HepG2 (cell line): Measurements from ENCODE around the gene PKD1L1. TPM values are rescaled to one million over a fixed set of nuclear protein-coding genes. Genes with fewer than 3 reads are reported as not detected.
A peak's percentile ranks its signal among the peaks of the same experiment; 100 is the strongest.

Source experiments
- ATRX ChIP-seq: sonication (generic); formaldehyde crosslinking; IDR thresholded peaks from 2 replicates; pipeline ENCODE4 v1.4.0; 2020; ENCODE audit warnings: missing genetic modification reagents, borderline replicate concordance
- BRCA1 ChIP-seq: sonication (generic); formaldehyde crosslinking; IDR thresholded peaks from 2 replicates; pipeline ENCODE4 v1.4.0; 2020; ENCODE audit warnings: missing genetic modification reagents
- ISX ChIP-seq: sonication (generic); formaldehyde crosslinking; conservative IDR thresholded peaks from 2 replicates; pipeline ENCODE4 v1.5.0; 2020; ENCODE audit warnings: missing genetic modification reagents
- MAFG ChIP-seq: sonication (generic); formaldehyde crosslinking; IDR thresholded peaks from 2 replicates; pipeline ENCODE4 v1.5.1; 2020; ENCODE audit warnings: mild to moderate bottlenecking, missing genetic modification reagents
- NCOA2 ChIP-seq: sonication (generic); formaldehyde crosslinking; IDR thresholded peaks from 2 replicates; pipeline ENCODE4 v1.8.0; 2022; ENCODE audit warnings: inconsistent platforms
- POLR2G ChIP-seq: fragments of 200-400 bp; formaldehyde crosslinking; IDR thresholded peaks from 2 replicates; pipeline ENCODE4 v1.6.1; 2018; ENCODE audit warnings: mild to moderate bottlenecking, low read depth, low read length, moderate library complexity
- RAD21 ChIP-seq: fragments of 450-650 bp; formaldehyde crosslinking; IDR thresholded peaks from 2 replicates; pipeline ENCODE4 v1.5.0; 2020; ENCODE audit warnings: mild to moderate bottlenecking
- SALL1 ChIP-seq: sonication (generic); formaldehyde crosslinking; IDR thresholded peaks from 2 replicates; pipeline ENCODE4 v1.8.0; 2022; ENCODE audit warnings: mild to moderate bottlenecking, missing genetic modification reagents
- U2AF1 ChIP-seq: fragments of 200-400 bp; formaldehyde crosslinking; optimal IDR thresholded peaks from 2 replicates; pipeline ENCODE3; 2017; ENCODE audit warnings: mild to moderate bottlenecking, low read depth, low read length
- ZNF343 ChIP-seq: sonication (generic); formaldehyde crosslinking; IDR thresholded peaks from 2 replicates; pipeline ENCODE4 v1.4.0; 2020; ENCODE audit warnings: mild to moderate bottlenecking, missing genetic modification reagents
- ZNF446 ChIP-seq: sonication (generic); formaldehyde crosslinking; IDR thresholded peaks from 2 replicates; pipeline ENCODE4 v1.5.0; 2020; ENCODE audit warnings: mild to moderate bottlenecking, missing genetic modification reagents
- ZNF605 ChIP-seq: sonication (generic); formaldehyde crosslinking; IDR thresholded peaks from 2 replicates; pipeline ENCODE4 v1.8.0; 2022; ENCODE audit warnings: mild to moderate bottlenecking, missing genetic modification reagents
- ZNF850 ChIP-seq: sonication (generic); formaldehyde crosslinking; conservative IDR thresholded peaks from 2 replicates; pipeline ENCODE4 v1.9.0; 2021; ENCODE audit warnings: mild to moderate bottlenecking, missing genetic modification reagents
- polyA plus RNA-seq, 8 experiments: library from polyadenylated mRNA; depleted of rRNA in 3 of 8; stranded (reverse) in 7 of 8; unstranded in 1 of 8; fragments of >200 nt; fragmentation: Illumina TruSeq in 4 of 8; extraction: Trizol in 4 of 8; gene quantifications; 2 replicates each; pipeline versions ENCODE4 v1.2.1 to v1.2.3, GENCODE V29; 2011 to 2016; ENCODE audit warnings: low read depth in 4 of 8, missing spikeins in 1 of 8, mixed read lengths in 1 of 8; ENCODE audit not compliant: insufficient read depth in 1 of 8
- total RNA-seq, 5 experiments: library from RNA; depleted of rRNA; stranded (reverse); fragments of >200 nt; fragmentation: Illumina TruSeq; extraction: Trizol; gene quantifications; 2 replicates each; pipeline ENCODE4 v1.2.3, GENCODE V29; 2016; ENCODE audit warnings: low read depth in 1 of 5
- TF ChIP-seq, protein P1 (sequence below): sonication (generic); formaldehyde crosslinking; conservative IDR thresholded peaks from 2 replicates; pipeline ENCODE4 v1.5.0; 2020; ENCODE audit warnings: missing genetic modification reagents
- TF ChIP-seq, protein P2 (sequence below): sonication (generic); formaldehyde crosslinking; IDR thresholded peaks from 2 replicates; pipeline ENCODE4 v1.4.0; 2020; ENCODE audit warnings: missing genetic modification reagents
- TF ChIP-seq, protein P3 (sequence below): IDR thresholded peaks from 2 replicates; pipeline ENCODE4 v1.6.1; 2016; ENCODE audit warnings: missing compliant biosample characterization, missing genetic modification reagents, borderline replicate concordance
- TF ChIP-seq, protein P4 (sequence below): sonication (generic); formaldehyde crosslinking; IDR thresholded peaks from 2 replicates; pipeline ENCODE4 v1.4.0; 2020; ENCODE audit warnings: missing genetic modification reagents, borderline replicate concordance
- TF ChIP-seq, protein P5 (sequence below): sonication (generic); formaldehyde crosslinking; IDR thresholded peaks from 2 replicates; pipeline ENCODE4 v1.5.1; 2020; ENCODE audit warnings: missing genetic modification reagents, mild to moderate bottlenecking, borderline replicate concordance

The PKD1L1 gene
- total and polyA plus RNA-seq, 2 of the 13 experiments (the other 11 are each of a cell fraction or from before 2014, with no cell fraction given) = 0.01 TPM; not detected in 1

DNA sequence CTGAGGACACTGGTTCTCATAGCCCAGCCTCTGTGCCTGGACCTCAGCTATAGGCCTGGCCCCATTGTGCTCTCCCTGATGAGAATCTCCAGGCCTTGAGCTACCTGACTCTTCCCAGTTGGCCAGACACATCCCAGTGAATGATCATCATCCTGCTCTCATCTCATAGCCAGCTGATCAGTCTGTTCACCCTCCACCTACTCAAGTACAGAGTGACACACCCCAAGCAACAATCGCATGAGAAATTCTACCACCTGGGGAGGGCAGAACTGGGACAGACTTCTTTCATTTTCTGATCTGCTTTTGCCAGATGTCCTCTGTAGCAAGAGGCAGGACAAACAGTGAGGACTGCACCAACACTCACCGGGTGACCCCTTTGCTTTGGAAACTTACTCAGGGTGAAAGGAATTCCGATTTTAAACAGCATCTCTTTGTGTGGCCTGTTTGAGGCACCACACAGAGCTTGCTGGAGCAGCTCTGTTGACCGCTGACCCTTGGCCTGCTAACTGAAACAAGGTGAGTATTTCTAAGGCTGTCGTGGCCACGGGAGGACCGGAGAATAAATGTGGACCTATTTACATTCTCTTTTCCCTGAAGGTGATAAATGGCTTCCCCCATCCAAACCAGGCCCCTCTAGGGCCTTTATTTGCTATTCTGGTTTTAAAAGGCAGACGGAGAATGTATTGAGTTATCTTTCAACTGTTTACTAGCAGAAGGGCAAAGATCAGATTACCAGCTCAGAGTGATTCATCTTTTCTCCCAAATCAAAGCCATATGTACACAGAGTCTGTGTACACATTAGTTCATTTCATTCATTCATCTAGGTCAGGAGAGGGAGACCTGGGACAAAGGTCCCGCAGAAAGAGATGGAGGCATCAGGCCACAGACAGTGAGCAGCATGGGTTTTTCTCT is 184.9 kb downstream of the PKD1L1 start (continued):
- TF ChIP-seq, protein P1, sequence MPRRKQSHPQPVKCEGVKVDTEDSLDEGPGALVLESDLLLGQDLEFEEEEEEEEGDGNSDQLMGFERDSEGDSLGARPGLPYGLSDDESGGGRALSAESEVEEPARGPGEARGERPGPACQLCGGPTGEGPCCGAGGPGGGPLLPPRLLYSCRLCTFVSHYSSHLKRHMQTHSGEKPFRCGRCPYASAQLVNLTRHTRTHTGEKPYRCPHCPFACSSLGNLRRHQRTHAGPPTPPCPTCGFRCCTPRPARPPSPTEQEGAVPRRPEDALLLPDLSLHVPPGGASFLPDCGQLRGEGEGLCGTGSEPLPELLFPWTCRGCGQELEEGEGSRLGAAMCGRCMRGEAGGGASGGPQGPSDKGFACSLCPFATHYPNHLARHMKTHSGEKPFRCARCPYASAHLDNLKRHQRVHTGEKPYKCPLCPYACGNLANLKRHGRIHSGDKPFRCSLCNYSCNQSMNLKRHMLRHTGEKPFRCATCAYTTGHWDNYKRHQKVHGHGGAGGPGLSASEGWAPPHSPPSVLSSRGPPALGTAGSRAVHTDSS (CRISPR knock-in tag) = no peak
- TF ChIP-seq POLR2G (peak; percentile 66; the same call in 1 of the 2 replicates), ATRX (CRISPR knock-in tag) (no peak), ZNF850 (no peak), NCOA2 (peak; percentile 99), ZNF343 (CRISPR knock-in tag) (no peak), RAD21 (0 out of 2 replicates have a peak, but pooled peaks have one; percentile 48), BRCA1 (CRISPR knock-in tag) (no peak), ISX (CRISPR knock-in tag) (no peak), ZNF605 (CRISPR knock-in tag) (peak; percentile 51; the same call in 1 of the 2 replicates), SALL1 (CRISPR knock-in tag) (peak; percentile 93), MAFG (no peak), U2AF1 (no peak), ZNF446 (CRISPR knock-in tag) (no peak)
- TF ChIP-seq, protein P2, sequence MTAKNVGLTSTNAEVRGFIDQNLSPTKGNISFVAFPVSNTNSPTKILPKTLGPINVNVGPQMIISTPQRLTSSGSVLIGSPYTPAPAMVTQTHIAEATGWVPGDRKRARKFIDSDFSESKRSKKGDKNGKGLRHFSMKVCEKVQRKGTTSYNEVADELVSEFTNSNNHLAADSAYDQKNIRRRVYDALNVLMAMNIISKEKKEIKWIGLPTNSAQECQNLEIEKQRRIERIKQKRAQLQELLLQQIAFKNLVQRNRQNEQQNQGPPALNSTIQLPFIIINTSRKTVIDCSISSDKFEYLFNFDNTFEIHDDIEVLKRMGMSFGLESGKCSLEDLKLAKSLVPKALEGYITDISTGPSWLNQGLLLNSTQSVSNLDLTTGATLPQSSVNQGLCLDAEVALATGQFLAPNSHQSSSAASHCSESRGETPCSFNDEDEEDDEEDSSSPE = peak; percentile 44; the same call in 1 of the 2 replicates
- TF ChIP-seq, protein P3, sequence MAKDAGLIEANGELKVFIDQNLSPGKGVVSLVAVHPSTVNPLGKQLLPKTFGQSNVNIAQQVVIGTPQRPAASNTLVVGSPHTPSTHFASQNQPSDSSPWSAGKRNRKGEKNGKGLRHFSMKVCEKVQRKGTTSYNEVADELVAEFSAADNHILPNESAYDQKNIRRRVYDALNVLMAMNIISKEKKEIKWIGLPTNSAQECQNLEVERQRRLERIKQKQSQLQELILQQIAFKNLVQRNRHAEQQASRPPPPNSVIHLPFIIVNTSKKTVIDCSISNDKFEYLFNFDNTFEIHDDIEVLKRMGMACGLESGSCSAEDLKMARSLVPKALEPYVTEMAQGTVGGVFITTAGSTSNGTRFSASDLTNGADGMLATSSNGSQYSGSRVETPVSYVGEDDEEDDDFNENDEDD (CRISPR knock-in tag) = 0 out of 2 replicates have a peak, but pooled peaks have one; percentile 24
- TF ChIP-seq, protein P4, sequence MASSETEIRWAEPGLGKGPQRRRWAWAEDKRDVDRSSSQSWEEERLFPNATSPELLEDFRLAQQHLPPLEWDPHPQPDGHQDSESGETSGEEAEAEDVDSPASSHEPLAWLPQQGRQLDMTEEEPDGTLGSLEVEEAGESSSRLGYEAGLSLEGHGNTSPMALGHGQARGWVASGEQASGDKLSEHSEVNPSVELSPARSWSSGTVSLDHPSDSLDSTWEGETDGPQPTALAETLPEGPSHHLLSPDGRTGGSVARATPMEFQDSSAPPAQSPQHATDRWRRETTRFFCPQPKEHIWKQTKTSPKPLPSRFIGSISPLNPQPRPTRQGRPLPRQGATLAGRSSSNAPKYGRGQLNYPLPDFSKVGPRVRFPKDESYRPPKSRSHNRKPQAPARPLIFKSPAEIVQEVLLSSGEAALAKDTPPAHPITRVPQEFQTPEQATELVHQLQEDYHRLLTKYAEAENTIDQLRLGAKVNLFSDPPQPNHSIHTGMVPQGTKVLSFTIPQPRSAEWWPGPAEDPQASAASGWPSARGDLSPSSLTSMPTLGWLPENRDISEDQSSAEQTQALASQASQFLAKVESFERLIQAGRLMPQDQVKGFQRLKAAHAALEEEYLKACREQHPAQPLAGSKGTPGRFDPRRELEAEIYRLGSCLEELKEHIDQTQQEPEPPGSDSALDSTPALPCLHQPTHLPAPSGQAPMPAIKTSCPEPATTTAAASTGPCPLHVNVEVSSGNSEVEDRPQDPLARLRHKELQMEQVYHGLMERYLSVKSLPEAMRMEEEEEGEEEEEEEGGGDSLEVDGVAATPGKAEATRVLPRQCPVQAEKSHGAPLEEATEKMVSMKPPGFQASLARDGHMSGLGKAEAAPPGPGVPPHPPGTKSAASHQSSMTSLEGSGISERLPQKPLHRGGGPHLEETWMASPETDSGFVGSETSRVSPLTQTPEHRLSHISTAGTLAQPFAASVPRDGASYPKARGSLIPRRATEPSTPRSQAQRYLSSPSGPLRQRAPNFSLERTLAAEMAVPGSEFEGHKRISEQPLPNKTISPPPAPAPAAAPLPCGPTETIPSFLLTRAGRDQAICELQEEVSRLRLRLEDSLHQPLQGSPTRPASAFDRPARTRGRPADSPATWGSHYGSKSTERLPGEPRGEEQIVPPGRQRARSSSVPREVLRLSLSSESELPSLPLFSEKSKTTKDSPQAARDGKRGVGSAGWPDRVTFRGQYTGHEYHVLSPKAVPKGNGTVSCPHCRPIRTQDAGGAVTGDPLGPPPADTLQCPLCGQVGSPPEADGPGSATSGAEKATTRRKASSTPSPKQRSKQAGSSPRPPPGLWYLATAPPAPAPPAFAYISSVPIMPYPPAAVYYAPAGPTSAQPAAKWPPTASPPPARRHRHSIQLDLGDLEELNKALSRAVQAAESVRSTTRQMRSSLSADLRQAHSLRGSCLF = no peak
- TF ChIP-seq, protein P5, sequence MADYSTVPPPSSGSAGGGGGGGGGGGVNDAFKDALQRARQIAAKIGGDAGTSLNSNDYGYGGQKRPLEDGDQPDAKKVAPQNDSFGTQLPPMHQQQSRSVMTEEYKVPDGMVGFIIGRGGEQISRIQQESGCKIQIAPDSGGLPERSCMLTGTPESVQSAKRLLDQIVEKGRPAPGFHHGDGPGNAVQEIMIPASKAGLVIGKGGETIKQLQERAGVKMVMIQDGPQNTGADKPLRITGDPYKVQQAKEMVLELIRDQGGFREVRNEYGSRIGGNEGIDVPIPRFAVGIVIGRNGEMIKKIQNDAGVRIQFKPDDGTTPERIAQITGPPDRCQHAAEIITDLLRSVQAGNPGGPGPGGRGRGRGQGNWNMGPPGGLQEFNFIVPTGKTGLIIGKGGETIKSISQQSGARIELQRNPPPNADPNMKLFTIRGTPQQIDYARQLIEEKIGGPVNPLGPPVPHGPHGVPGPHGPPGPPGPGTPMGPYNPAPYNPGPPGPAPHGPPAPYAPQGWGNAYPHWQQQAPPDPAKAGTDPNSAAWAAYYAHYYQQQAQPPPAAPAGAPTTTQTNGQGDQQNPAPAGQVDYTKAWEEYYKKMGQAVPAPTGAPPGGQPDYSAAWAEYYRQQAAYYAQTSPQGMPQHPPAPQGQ (CRISPR knock-in tag) = no peak
